ENCODE data around the gene IL2RA.
"Not testable (repeated sequence)": the region's sequence is repeated elsewhere in the genome, so short reads cannot be mapped to it uniquely, and the experiment has no call there.

The IL2RA gene

DNA sequence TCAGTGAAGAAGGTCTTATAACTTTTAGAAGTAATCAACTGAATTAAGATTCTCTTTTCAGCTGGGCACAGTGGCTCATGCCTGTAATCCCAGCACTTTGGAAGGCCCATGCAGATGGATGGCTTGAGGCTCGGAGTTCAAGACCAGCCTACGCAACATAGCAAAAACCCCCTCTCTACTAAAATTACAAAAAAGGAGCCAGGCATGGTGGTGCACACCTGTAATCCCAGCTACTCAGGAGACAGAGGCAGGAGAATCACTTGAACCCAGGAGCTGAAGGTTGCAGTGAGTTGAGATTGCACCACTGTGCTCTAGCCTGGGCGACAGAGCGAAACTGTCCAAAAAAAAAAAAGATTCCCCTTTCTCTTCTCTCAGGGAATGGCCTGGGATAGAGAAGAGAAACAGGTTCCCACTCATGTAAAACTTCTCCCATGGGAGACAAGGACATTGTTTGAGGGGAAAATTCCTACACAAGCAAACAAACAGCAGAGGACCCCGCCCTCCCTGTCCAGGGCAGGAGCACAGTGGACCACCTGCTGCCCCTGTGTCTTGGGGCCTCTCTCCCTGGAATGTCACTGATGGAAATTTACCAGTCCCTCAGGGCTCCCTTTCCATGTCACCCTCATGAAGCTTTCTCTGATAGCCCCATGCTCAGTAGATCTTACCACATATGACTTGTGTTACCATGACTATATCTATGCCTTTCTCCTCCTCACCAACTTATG, 5.6 kb downstream of the IL2RA start:
- no peak for DNase-seq

DNA sequence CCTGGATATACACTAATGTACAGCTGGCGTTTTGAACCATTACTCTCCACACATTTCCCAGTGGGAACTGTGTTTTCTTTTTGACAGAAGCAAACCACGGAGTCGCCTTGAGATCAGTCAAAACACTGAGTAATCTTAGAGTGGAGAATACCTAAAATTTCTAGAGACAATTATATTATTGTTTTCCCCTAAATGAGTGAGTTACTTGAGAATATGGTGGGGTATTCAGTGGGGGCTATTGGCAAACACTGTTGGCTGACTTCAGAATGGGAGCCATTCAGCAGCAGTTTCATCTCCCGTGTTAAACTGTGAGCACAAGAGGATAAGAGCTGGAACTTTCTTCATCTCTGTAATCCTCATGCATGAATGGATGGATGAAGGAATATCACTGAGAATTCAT, 6.2 kb downstream of the IL2RA start:
- no peak for DNase-seq

DNA sequence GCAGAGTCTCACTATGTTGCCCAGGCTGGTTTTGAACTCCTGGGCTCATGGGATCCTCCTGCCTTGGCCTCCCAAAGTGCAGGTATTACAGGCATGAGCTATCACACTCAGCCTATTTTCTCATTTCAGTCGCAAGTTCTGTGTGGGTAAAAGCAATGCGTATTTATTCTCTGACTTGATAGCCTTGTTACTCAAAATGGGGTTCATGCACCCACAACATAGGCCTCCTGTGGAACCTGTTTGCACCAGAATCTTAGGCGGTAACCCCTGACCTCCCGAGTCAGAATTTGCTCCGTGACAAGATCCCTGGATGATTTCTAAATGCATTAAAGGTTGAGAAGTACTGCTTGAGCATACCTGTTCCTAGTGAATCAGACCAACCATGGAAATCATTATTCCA, 7.3 kb downstream of the IL2RA start:
- no peak for DNase-seq

DNA sequence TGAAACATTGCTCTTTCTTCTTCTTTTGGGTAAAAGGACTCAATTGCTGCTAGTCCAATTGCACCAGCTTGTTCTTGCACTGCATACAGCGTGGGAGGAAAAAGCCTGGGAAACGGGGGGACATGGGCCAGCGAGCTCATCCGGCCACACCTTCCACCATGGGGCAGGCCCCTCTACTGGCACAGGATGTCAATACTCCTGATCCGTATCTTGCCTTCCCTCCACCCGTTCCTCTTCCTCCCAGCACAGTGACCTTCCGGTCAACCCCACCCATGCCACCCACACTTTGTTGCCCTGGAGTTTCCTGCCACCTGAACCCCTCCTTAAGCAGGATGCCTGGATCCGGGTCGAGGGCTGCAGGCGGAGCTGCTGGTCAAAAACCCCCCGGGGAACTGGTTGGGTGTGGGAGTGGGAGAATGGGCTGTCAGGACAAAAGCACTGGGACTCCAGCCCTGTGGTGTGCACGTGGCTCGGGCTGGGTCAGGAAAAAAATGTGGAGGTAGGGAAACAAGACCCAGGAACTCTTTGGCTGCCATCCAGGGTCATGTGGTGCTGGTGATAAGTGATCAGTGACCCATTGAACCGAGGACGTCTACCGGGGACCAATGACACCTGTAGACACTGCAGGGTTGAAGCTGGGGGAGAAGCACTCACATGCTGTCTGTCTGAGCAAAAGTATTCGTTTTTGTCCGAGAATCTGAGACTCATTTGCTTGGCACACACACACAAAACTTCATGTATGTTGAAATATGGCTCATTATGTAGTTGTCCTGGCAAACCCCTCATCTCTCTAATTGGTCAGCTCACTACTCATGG, 8.1 kb downstream of the IL2RA start:
- DNase-seq: no peak

DNA sequence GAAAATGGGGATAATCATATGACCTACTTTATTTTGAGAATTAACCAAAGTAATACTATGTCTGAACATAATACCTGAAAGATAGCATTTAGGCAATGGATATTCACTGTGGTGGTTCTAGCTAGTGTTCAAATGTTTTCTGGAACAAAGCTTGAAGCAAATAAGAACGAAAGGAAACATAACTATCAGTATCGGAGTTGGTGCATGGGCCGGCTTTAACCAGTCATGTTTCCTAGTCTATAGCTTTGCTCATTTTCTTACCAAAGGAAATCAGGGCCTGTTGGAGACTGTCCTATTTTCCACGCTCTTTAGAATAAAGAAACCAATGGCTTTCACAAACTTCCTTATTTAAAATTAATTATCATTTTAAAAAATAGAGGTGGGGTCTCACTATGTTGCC, 8.9 kb downstream of the IL2RA start:
- no peak for DNase-seq

GRCh38 chr10:6052247-6053221, 9.6 kb downstream of the IL2RA start:
- no peak for DNase-seq

DNA sequence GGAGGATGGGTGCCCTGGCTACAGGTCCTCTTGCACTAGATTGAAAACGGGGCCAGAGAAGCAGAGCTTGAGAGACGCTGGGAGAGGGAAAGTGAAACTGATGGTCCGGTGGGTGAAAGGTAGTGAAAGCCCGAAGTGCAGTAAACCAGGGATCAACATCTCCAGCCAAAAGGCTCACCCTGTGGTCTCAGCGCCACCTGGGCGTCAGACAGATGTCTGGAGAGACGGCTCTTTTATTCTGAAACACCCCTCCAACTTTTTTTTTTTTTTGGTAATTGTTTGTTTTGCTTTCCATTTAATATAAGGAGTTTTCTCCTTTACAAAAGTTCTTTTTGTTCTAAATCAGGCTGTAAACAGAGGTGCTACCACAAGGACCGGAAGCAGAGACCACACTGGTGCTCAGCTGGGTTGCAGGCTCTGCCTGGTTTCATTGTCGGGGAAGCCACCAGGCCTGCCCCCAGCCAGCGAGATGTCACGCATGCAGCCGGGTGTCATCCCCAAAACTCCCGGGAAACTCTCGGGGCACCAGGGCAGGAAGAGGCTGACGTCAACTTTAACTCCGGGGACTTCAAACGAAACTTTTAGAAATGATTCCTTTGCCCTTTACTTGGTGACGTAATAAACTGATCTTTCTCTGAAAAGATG, 11.2 kb downstream of the IL2RA start:
- peak; percentile 8 for DNase-seq

DNA sequence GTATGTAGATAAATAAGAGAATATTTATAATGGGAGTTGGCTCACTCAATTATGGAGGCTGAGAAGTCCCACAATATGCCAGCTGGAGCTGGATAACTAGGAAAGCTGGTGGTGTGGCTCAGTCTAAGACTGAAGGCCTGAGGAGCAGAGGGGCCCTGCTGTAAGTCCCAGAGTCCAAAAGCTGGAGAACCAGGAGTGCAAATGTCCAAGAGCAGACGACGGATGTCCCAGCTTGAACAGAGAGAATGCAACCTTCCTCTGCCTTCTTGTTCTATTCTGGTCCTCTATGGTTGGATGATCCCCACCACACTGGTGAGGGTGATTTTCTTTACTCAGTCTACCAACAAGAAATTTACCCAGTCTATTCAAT, 13.2 kb downstream of the IL2RA start:
- DNase-seq: no peak

GRCh38 chr10:6048281-6049030, 13.7 kb downstream of the IL2RA start:
- no peak for DNase-seq

- DNase-seq: no peak
Observed at GRCh38 chr10:6047847-6048246, 14.3 kb downstream of the IL2RA start.

- no peak for DNase-seq
Observed at GRCh38 chr10:6046773-6047611, 15.2 kb downstream of the IL2RA start.

DNA sequence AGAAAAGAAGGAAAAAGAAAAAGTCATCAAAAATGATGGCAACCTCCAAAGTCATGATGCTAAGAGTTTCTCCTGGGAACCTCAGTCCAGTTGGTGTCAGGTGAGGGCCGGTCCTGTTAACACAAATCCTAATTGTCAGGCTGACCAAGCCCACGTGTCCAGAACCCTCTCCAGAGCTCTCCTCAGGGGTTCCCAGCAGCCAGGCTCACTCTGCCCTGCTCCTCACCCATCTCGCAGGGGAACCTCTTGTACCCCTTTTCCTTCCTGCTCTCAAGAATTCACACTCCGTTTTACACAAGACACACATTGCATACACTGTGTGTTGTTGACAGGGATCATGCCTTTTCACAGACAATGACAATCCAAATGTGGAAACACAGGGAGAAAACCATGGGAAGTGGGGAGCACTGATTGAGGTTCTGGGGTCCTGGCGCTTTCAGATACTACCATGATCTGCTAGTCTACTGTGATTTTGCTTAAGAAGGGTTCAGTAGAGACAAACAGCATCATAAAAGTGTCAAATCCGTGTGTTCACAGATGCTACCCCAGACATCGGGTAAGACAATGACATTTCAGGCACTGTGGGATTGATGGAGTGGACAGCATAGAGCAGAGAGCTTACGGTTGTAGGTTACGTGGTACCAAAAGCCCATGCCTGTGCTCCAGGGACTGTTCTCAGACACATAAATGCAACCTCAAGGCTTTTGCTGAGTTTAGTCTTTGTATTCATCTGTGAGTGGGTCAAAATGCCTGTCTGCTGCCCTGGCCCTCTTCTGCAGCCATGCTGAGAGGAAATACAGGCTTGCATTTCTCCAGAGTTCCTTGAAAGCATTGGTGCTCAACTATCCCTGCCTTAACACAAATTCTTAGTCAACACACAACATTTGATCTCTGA, 16.0 kb downstream of the IL2RA start:
- DNase-seq: no peak

- DNase-seq: no peak
Observed at GRCh38 chr10:6045314-6045848, 16.8 kb downstream of the IL2RA start.

GRCh38 chr10:6044751-6045313, 17.3 kb downstream of the IL2RA start:
- DNase-seq: no peak

DNA sequence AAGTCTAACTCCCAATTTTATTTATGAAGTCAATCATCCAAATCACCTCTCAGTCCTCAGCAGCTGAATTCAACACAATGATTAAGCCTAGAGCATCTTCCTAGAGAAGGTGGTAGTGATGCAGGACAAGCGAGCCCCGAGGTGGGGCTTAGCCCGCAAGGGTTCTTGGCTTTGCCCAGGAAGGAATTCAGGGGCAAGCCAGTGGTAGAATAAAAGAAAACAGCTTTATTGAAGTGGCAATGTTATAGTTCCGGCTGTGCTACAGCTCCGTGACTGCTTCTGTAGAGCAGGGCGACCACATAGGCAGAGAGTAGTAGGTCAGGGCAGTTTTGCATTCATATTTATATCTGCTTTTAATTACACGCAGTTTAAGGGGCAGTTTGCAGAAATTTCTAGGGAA, 18.1 kb downstream of the IL2RA start:
- no peak for DNase-seq

GRCh38 chr10:6043377-6043776, 18.8 kb downstream of the IL2RA start:
- DNase-seq: not testable (repeated sequence)

DNA sequence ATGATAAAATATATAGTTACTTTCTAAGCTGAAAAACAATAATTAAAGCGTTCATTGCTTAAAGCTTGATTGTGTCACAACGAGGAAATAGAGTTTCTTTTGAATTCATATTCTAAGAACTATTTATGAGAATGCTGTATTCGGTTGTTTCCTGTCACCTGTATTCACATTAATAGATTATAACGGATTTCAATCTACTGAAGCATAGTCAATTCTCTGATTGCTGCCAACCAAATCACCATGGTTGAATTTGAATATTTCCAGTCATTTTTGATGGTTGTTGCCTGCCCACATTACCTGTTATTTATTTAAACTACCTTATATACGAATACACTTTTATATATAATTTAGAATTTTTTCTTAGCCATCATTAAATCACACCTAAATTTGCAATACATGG, 22.0 kb downstream of the IL2RA start:
- no peak for DNase-seq

GRCh38 chr10:6039711-6040110, 22.5 kb downstream of the IL2RA start:
- DNase-seq: no peak

GRCh38 chr10:6038071-6038631, 24.0 kb downstream of the IL2RA start:
- no peak for DNase-seq

Measured in NCI-H774 (cell line).